Sigmoid colon (tissue), 7 donors: ENCODE results near the gene ATRAID. TPM values are rescaled to one million over a fixed set of nuclear protein-coding genes. Genes with fewer than 3 reads are reported as not detected.

ENCODE experiments used
- DNase-seq: peaks from one replicate; pipeline ENCODE4 v3.0.0-alpha.2; 2019
- H3K27ac ChIP-seq, 4 donors: fragments of 200-600 bp; sonication (generic); one replicate each; pipeline ENCODE4 v1.5.1; 2016 to 2019; ENCODE audit warnings: mild to moderate bottlenecking in 1 of 4
- H3K27me3 ChIP-seq, 3 donors: fragments of 200-600 bp; sonication (generic); one replicate each; pipeline ENCODE4 v1.5.1; 2019; ENCODE audit warnings: mild to moderate bottlenecking in 1 of 3
- H3K36me3 ChIP-seq, 4 donors: fragments of 200-600 bp; sonication (generic); one replicate each; pipeline ENCODE4 v1.5.1; 2016 to 2019
- H3K4me1 ChIP-seq, 4 donors: fragments of 200-600 bp; sonication (generic); one replicate each; pipeline ENCODE4 v1.5.1; 2017 to 2019
- H3K4me3 ChIP-seq, 4 donors: fragments of 200-600 bp; sonication (generic); one replicate each; pipeline ENCODE4 v1.5.1; 2017 to 2019; ENCODE audit warnings: mild to moderate bottlenecking in 2 of 4, moderate library complexity in 1 of 4
- H3K9me3 ChIP-seq, 4 donors: fragments of 200-600 bp in 3 of 4; sonication (generic) in 3 of 4; one replicate each; pipeline versions ENCODE4 v1.5.1 to v1.6.1; 2013 to 2019
- CTCF ChIP-seq, 4 experiments: fragments of 450-650 bp in 3 of 4; fragments of 200-600 bp in 1 of 4; IDR thresholded peaks; one replicate each; pipeline ENCODE4 v1.5.1; 2016 to 2019; ENCODE audit warnings: antibody characterized with exemption in 4 of 4, mild to moderate bottlenecking in 3 of 4, moderate library complexity in 2 of 4
- EP300 ChIP-seq, 4 donors: sonication (generic); formaldehyde crosslinking; IDR thresholded peaks; one replicate each; pipeline ENCODE4 v1.6.1; 2017; ENCODE audit warnings: antibody characterized with exemption in 4 of 4
- POLR2A ChIP-seq, 2 donors: fragments of 450-650 bp; IDR thresholded peaks; one replicate each; pipeline ENCODE4 v1.6.1; 2016; ENCODE audit warnings: antibody characterized with exemption in 2 of 2, mild to moderate bottlenecking in 2 of 2, moderate library complexity in 2 of 2
- POLR2AphosphoS5 ChIP-seq, 4 donors: sonication (generic); formaldehyde crosslinking; IDR thresholded peaks; one replicate each; pipeline ENCODE4 v1.6.1; 2017; ENCODE audit warnings: antibody characterized with exemption in 4 of 4
- WGBS, 2 donors: extraction: QIAGEN DNeasy Blood & Tissue Kit; methylation state at CpG; one replicate each; pipeline ENCODE4 v1.1.7; 2013; 5-methylcytosine and 5-hydroxymethylcytosine counted together
- intact Hi-C: fragments of 100-400 bp; cut with DNase I; formaldehyde crosslinking; loops from one replicate; pipeline ENCODE4 v1.15.1; 2023
- polyA plus RNA-seq, 3 donors: library from polyadenylated mRNA; stranded (reverse); fragments of 200-250 nt; gene quantifications; one replicate each; pipeline ENCODE4 v1.2.3, GENCODE V29; 2013
- total RNA-seq, 4 donors: library from RNA; depleted of rRNA; stranded (reverse); fragments of >200 nt; gene quantifications; one replicate each; pipeline ENCODE4 v1.1.0, GENCODE V29; 2016
- donor health status: healthy with polysubstance abuse.
- donor health status: Bipolar disorder and iron deficiency.
- donor health status: healthy.

Gene ATRAID
- total and polyA plus RNA-seq, 7 donors: 58.5 to 226 (median 128) TPM

GRCh38 chr2:27185331-27186026 lies 26.4 kb upstream of the ATRAID start:
- DNase-seq: peak; percentile 74
- no peaks in the 10 kb centered on the region for H3K27me3 ChIP-seq
- H3K4me1 ChIP-seq: peaks cover 0 to 10% (median 4%) of the 10 kb centered on the region in 4 donors
- H3K27ac ChIP-seq: peak overlapping the region; percentile 51 to 65 (median 58)
- intact Hi-C loops: no loop called here
- no peak overlapping the region for H3K4me3 ChIP-seq
- TF ChIP-seq EP300 (IDR thresholded peaks at IDR 0.05) (peak in 1 of 4 donors; percentile 29), POLR2A (IDR thresholded peaks at IDR 0.05) (no peak), CTCF (IDR thresholded peaks at IDR 0.05) (no peak), POLR2AphosphoS5 (IDR thresholded peaks at IDR 0.05) (peak in 2 of 4 donors; percentile 12 to 70)
- no peaks in the 10 kb centered on the region for H3K36me3 ChIP-seq
- H3K9me3 ChIP-seq: no peaks in the 10 kb centered on the region
- 19 to 43% methylated on average over 6 of the region's 6 CpGs for WGBS, 2 donors

GRCh38 chr2:27186613-27187345 lies 25.1 kb upstream of the ATRAID start:
- TF ChIP-seq CTCF (IDR thresholded peaks at IDR 0.05): no peak
- TF ChIP-seq POLR2A (IDR thresholded peaks at IDR 0.05): no peak
- no peak for TF ChIP-seq POLR2AphosphoS5 (IDR thresholded peaks at IDR 0.05)
- TF ChIP-seq EP300 (IDR thresholded peaks at IDR 0.05): no peak
- intact Hi-C loops: no loop called here
- Histone ChIP-seq H3K4me1 (peaks cover 0 to 10% (median 4%) of the 10 kb centered on the region in 4 donors), H3K27me3 (no peaks in the 10 kb centered on the region), H3K9me3 (no peaks in the 10 kb centered on the region), H3K36me3 (no peaks in the 10 kb centered on the region), H3K27ac (no peak overlapping the region), H3K4me3 (no peak overlapping the region)
- no peak for DNase-seq
- WGBS, 2 donors: 68 to 74% methylated on average over 6 of the region's 6 CpGs

- H3K4me3 ChIP-seq: no peak overlapping the region
- H3K9me3 ChIP-seq: no peaks in the 10 kb centered on the region
- 93% methylated on average over 8 of the region's 8 CpGs for WGBS, 2 donors
- H3K4me1 ChIP-seq: peaks cover 0 to 10% (median 3%) of the 10 kb centered on the region in 4 donors
- intact Hi-C loops: loop anchor here (2.0 kb wide), 1 partner anchor 91 kb away; no protein-coding TSS in a partner anchor
- TF ChIP-seq CTCF (IDR thresholded peaks at IDR 0.05): no peak
- TF ChIP-seq EP300 (IDR thresholded peaks at IDR 0.05): no peak
- no peak for TF ChIP-seq POLR2A (IDR thresholded peaks at IDR 0.05)
- TF ChIP-seq POLR2AphosphoS5 (IDR thresholded peaks at IDR 0.05): no peak
- H3K27ac ChIP-seq: no peak overlapping the region
- no peak for DNase-seq
- H3K27me3 ChIP-seq: no peaks in the 10 kb centered on the region
- no peaks in the 10 kb centered on the region for H3K36me3 ChIP-seq
Measured at GRCh38 chr2:27189989-27190388, 21.9 kb upstream of the ATRAID start.

- 51 to 55% methylated on average over 8 of the region's 8 CpGs for WGBS, 2 donors
- Histone ChIP-seq H3K4me3 (no peak overlapping the region), H3K36me3 (no peaks in the 10 kb centered on the region), H3K27me3 (no peaks in the 10 kb centered on the region), H3K27ac (no peak overlapping the region), H3K4me1 (no peaks in the 10 kb centered on the region), H3K9me3 (no peaks in the 10 kb centered on the region)
- DNase-seq: no peak
- intact Hi-C loops: loop anchor here (2.0 kb wide), 1 partner anchor 92 kb away; no protein-coding TSS in a partner anchor
- TF ChIP-seq POLR2A (IDR thresholded peaks at IDR 0.05): no peak
- TF ChIP-seq CTCF (IDR thresholded peaks at IDR 0.05): peak in 3 of 4 experiments; percentile 11 to 51 (median 25)
Measured at GRCh38 chr2:27191070-27191829, 20.6 kb upstream of the ATRAID start.
